NCI-H1436 treated with DMSO at 0.1 percent for 48 hours (cell line): ENCODE results near the gene NUBP2.

Experiments used
- DNase-seq: peaks from one replicate; lab custom pipeline; 2025; lab: John Stamatoyannopoulos, UW

NUBP2 gene, protein sequence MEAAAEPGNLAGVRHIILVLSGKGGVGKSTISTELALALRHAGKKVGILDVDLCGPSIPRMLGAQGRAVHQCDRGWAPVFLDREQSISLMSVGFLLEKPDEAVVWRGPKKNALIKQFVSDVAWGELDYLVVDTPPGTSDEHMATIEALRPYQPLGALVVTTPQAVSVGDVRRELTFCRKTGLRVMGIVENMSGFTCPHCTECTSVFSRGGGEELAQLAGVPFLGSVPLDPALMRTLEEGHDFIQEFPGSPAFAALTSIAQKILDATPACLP

DNA sequence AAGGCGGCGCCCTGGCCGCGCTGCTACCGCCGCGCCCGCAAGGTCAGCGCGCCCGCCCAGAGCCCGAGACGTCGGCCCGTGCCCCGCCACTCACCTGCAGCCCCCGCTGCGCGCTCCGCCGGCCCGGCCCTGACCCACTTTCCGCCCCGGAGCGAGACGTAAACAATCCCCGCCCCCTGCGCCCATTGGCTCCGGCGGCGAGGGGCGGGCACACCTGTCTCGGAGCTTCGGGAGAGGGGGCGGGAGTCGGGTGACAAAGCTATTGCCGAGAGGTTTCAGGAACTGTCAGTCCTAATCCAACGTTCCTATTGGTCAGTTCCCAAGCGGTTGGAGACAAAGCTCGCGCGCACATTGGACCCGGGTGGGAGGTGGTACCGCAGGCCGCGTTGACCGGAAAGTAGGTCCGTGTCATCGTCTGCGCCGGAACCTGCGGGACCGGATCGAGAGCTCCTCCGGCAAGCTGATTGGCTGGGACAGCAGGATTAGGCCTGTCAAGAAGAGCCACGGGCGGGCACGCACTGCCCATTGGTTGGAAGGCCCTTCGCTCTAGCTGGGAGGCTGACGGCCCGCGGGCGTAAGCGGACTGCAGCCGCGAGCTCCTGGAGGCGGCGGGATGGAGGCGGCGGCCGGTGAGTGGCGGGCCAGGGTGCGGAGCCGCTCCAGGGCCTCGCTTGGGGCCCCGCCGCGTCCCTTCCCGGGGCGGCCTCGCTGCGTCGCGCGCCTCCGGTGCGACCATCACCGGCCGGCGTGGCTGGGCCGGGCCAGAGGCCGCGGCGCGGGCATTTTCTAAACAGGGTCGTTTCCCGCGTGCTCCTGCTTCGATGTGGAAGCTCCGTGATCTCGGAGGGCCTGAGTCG is at the start of gene NUBP2, which contains the start of gene SPSB3:
Gene NUBP2, plus strand, starts transcription at position 553 of the 857 bp plus-strand sequence. Its CDS starts 61 bp downstream, at position 614.
Gene SPSB3, minus strand, starts transcription at position 164 of the 857 bp plus-strand sequence. CDS start 1,088 bp downstream, outside the sequence.
- peak; percentile 97 for DNase-seq

- no peak for DNase-seq
Observed at GRCh38 chr16:1734123-1734522, 48.6 kb upstream of the NUBP2 start.

DNA sequence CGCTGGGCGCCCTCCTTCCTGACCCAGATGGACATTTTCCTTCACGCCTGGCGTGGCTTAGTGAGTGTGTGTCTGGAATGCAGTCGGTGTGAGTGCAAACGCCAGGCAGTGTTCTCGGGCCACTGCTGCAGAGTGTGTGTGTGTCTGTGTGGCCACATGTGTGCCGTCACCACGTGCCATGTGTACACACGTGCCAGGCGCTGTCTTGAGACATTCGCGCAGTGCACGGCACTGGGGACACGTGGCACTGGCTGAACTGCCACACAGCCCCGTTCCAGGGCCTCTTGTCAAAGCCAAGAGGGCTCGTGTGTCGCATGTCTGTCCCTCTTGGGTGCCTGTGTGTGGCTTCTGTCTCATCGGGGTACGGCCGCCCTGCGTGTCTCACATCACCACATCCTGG is 47.9 kb upstream of the NUBP2 start:
- DNase-seq, result no peak

DNA sequence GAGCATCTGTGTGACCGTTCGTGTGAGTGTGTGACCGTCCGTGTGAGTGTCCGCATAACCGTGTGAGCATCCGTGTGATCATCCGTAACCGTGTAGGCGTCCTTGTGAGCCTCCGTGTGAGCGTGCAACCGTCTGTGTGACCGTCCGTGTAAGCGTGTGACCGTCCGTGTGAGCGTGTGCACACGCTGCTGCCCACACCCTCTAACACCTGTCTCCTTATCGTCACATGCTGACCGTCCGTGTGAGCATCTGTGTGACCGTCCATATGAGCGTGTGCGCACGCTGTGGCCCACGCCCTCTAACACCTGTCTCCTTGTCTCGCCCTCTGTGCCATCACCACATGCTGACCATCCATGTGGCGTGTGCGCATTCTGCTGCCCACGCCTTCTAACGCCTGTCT is 42.5 kb upstream of the NUBP2 start:
- DNase-seq, result no peak

GRCh38 chr16:1740781-1741490 is 41.8 kb upstream of the NUBP2 start:
- DNase-seq, result no peak

DNA sequence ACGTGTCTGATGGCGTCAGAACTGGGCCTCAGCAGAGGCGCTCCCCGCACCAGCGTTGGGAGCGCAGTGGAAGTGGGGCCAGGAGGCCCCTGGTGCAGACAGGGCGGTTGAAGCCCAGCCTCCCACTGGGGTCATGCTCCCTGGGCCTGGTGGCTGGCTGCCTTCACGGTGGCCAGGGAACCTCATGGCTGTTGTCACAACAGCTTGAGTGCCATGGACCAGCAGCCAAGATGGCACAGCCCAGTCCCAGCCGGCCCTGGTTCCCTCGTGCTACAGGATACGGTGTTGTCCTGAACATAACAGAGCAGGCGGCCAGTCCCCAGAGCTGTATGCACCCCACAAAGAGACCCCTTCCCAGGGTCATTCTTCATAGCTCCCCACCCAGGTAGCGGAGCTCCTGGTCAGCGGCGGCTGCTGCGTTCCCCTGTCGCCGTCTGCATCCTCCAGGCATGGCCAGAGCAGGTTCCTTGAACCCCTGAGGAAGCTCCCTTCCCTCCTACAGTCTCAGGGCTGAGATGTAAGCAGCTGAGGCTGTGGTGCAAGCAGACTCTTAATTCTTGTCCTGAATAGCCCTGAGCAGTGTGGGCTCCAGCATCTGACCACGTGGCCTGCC is 41.1 kb upstream of the NUBP2 start:
- DNase-seq, result no peak

- no peak for DNase-seq
Observed at GRCh38 chr16:1743376-1744337, 39.1 kb upstream of the NUBP2 start.

- no peak for DNase-seq
Observed at GRCh38 chr16:1744338-1744840, 38.4 kb upstream of the NUBP2 start.

- DNase-seq, result no peak
Observed at GRCh38 chr16:1745181-1745899, 37.4 kb upstream of the NUBP2 start.

DNA sequence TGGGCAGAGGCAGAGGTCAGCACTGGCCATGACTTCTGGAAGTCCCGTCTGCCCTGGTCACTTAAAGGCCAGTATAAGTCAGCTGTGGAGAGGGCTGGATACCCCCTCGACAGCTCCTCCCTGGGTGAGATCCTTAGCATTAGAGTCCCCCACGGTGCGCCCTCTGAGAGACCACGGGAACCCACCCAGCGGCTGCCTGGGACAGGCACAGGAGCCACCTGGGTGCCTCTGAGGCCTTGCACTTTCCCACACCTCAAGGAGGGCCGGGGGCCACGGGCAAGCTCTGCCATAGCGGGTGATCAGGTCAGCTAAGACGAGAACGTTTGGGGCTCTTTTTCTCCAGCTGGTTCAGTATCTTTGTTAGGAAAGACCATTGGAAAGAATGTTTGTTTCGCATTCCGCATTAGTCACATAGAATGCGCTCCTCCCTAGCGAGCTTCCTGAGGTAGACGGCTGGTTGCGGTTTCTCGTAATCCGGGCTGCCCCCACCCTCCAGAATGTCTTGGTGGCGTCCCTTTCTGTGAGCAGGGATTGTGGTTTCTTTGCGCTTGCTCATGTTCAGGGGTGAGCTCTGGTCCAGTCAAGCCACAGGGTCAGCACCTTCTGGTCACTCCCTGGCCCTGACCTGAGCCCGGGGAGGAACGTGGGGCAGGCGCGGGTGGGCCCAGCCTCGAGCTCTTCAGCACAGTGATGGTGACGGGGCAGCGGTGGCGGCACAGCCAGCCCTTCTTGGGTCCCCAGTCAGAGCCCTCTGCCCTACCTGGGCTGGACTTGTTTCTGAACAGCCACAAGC is 36.7 kb upstream of the NUBP2 start:
- no peak for DNase-seq

DNA sequence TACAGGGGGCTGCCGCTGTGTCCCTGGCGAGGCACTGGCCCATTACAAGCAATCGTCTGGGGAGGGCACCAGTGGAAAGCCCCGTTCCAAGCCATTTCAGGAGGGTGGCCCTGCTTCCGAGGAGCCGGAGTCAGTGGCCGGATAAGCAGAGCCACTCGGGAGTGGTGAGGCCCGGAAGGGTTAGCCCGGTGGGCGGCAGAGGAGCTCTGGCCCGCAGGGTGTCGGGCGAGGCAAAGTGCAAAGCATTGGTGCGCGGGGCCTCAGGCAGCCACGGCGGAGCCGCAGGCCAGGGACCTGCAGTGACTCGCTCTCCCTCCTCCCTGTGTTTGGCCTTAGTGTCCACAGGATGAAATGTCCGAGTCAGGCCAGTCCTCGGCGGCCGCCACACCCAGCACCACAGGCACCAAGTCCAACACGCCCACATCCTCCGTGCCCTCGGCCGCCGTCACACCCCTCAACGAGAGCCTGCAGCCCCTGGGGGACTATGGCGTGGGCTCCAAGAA is 36.0 kb upstream of the NUBP2 start:
- DNase-seq, result no peak

DNA sequence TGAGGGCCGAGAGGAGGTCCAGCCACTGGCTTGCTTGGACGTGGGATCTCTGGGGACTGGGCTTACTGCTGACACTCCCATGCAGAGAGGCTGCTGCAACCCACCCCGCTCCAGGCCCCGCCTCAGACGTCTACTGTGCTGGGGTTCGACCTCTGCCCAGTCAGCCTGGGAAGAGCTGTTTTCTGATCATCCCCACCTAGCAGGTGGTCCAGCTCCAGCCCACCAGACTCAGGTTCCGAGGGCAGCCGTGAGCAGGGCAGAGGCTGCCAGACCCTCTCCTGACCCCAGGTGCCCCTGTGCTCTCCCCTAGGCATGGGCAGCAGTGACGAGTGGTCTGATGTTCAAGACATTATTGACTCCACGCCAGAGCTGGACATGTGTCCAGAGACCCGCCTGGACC is 34.8 kb upstream of the NUBP2 start:
- no peak for DNase-seq

GRCh38 chr16:1749152-1750117 is 33.3 kb upstream of the NUBP2 start:
- no peak for DNase-seq

DNA sequence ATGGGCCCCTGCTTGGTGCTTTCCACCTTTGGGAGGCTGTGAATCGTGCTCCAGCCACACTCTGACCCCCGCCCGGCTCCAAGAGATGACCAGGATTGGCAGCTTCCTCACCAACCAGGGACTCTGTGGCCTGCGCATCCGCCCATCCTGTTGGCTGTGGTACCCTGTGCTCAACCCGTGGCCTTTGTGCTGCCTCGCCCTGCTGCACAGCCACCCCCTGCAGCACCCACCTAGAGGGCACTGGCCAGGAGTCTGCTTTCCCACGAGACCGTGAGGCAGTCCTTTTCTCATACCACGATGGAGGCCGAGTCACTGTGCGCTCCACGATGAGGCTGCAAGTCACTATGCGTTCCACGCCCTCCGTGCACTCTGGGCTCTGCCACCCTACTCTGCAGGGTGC is 30.8 kb upstream of the NUBP2 start:
- DNase-seq, result no peak

GRCh38 chr16:1752853-1753252 is 29.9 kb upstream of the NUBP2 start:
- no peak for DNase-seq

DNA sequence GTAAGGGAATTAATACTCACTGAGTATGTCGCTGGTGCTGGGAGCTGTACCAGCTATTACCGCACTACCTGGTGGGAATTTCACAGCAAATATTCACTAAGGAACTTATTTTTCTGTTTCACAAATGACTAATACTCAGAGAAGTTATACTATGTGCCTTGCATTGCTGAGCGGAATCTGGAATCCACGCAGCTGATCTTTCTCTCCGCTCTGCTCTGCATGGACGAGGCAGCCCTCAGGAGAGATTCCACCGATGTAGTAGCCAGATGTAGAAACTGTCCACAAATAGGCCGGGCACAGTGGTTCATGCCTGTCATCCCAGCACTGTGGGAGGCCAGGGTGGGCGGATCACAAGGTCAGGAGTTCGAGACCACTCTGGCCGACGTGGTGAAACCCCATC is 28.6 kb upstream of the NUBP2 start:
- DNase-seq, result no peak

- DNase-seq, result no peak
Observed at GRCh38 chr16:1757714-1758461, 24.9 kb upstream of the NUBP2 start.
